GM19467 (cell line): ENCODE results near the gene STUM.
"Not testable (repeated sequence)": the region's sequence is repeated elsewhere in the genome, so short reads cannot be mapped to it uniquely, and the experiment has no call there.

Source experiments
- ATAC-seq: cut with Tn5 transposase; IDR thresholded peaks from one replicate; pipeline ENCODE4 v1.9.1; 2021; ENCODE audit warnings: mild to moderate bottlenecking, moderate library complexity; ENCODE audit not compliant: unreplicated experiment

Gene STUM

DNA sequence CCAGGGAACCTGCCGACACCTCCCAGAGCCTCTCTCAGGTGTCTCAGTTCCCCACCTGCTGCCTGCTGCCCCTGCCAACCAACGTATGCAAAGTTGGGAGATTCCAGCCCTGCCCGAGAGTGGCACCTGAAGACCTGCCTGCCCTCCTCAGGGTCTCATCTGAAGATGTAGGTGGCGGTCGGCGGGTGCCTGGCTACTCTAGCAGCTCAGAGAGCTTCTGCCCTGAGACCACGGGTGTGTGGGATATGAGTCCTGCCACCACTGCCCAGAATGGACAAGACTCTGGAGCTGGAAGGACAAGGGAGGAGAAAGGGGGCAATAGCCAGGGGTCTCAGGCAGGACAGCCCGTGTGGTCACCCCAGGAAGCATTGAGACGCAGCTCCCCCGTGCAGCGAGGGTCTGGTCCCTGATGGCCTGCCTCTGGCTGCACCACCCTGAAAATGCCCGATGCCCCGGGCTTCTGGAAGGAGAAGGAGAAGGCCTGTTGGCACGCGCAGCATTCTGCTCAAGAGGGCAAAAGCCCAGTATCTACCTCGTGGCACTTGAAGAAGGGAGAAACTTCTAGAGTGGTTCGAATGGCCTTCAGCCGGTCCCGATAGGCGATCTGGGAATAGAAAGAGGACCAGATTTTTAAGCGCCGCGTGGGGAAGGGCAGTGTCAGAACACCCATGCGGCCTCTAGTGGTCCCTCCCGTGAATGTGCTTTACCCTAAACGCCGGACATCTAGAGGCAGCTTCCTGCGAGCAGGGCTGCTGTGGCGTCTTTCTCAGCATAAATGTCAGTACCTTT is 88.8 kb downstream of the STUM start:
- no peak for ATAC-seq

GRCh38 chr1:226638001-226638601 is 89.5 kb downstream of the STUM start:
- ATAC-seq: no peak

- no peak for ATAC-seq
Measured at GRCh38 chr1:226638608-226639007, 90.0 kb downstream of the STUM start.

DNA sequence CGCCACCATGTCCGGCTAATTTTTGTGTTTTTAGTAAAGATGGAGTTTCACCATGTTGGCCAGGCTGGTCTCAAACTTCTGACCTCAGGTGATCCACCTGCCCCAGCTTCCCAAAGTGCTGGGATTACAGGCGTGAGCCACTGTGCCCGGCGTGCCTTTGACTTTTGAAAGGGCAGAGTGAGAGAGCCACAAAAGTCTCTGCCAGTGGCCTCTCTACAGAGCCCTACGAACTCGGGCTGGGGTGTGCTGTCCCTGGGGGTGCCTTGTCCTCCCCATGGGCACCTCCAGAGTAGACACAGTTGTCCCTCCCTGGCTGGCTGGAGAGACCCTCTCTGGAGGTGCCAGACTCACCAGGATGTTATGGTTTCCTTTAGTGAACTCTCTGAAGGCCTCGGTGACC is 90.6 kb downstream of the STUM start:
- not testable (repeated sequence) for ATAC-seq

GRCh38 chr1:226639631-226640061 is 91.1 kb downstream of the STUM start:
- no peak for ATAC-seq

DNA sequence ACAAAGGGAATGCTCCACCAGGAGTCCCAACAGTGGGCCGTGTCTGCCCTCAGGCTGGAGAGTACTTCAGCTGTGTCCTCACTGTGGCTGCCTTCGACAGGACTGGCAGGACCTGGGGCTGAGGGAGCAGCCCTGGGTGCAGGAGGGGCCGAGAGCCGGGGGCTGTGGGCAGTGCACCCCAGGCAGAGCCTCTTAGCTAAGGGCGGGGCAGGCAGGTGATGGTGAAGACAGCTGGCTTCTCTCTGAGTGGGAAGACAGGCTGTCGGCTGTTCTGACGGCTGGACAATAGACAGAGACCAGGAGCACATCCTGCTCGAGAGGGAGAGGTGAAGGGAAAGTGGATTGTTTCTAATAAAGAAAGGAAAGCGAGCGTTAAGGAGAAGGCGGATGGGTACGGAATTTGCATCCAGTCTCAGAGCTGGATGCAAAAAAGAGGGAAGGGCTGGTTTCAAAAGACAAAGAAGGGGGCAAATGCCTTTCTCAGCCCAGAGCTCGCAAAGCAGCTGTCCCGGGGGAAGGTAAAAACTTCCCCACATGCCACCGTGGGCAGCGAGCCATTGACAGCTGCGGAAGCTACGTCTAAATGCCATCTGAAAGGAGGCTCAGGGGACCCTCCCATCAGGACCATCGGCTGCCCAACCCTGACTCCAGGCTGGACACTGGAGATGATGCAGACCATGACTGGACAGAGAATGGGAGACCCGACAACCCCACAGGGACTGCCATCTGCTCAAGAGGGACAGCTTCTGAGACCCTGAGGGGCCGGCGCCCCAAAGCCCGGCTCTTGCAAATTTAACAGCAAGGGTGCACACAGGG is 92.0 kb downstream of the STUM start:
- no peak for ATAC-seq

DNA sequence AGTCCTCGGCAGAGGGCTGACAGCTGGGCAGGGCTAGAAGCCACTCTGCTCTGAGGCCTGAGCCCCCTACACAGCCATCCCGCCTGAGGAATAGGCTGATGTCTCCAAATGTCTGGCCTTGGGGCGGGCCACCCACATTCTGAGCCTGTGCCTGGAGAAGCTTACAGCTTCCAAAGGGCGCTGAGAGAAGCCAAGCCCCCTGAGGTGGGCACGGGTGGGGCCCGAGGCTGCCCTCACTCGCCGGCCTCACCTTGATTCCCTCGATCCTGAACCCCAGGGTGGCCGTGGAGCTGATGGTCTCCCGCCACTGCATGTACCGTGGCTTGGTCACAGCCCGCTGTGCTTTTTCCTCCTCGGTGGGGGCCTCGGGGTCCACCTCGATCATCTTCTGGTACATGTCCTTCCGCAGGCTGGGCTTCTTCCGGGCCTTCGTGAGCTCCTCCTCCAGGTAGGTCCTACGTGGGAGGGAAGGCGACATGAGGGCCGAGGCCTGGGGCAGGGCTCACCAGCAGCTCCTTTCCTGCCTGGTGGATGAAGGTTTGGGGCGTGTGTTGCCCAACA is 93.2 kb downstream of the STUM start:
- no peak for ATAC-seq

- ATAC-seq: no peak
Measured at GRCh38 chr1:226642421-226642820, 93.9 kb downstream of the STUM start.

DNA sequence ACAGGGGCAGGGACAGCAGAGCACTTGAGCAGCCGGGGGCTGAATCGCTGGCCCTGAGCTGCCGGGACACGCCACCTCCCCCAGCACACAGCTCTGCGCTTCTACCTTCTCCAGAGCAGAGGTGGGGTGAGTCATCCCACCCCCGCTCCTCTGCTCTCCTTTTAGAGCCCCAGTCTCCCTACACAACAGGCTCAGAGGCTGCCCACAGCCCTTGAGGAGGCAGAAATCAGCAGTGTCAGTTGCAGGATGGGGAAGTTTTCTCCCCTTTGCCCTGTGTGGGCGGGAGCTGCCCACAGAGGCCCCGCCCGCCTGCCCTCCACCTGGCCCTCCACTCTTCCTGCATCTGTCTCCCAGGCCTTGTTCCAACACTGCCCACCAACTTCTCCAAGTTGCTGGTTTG is 94.6 kb downstream of the STUM start:
- peak; percentile 39 for ATAC-seq

DNA sequence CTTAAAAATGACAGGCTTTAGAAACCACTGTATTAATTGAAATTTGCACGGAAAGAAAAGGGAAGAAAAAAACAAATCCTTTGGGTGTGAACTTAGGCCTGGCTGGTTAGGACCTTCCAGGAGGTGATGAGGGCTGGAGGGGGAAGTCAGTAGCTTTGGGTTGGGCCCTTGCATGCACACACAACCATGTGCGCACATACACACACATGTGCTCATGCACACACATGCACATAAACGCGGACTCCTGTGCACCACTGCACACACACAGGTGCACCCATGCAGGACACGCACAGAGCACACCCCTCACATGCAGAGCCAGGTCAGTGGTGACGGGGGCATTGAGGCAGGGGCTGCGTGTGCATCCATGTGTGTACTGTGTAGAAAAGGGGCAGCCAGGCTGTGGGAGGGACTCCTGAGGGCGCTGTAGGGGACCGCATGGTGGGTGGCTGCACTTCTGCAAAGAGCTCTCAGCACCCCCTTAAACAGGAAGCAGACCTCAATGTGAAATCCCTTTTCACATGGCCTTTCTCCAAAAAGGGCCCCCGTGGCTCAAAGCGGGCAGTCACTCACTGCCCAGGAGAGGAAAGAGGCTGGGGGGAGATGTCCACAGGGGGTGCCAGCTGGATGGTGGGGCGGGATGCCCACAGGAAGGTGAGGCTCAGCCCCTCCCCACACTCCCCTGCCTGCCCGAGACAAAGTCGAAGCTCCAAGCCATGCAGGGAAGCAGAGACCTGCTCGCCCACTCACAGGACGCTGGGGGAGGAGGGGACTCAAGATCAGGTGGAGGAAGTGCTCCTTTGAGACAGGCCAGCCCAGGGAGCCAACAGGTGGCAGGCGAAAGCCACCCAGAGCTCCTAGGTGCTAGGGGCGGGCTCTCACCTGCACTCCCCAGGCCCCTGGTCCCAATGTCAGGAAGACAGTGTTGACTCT is 95.3 kb downstream of the STUM start:
- no peak for ATAC-seq

- ATAC-seq: no peak
Measured at GRCh38 chr1:226644541-226645176, 96.1 kb downstream of the STUM start.

DNA sequence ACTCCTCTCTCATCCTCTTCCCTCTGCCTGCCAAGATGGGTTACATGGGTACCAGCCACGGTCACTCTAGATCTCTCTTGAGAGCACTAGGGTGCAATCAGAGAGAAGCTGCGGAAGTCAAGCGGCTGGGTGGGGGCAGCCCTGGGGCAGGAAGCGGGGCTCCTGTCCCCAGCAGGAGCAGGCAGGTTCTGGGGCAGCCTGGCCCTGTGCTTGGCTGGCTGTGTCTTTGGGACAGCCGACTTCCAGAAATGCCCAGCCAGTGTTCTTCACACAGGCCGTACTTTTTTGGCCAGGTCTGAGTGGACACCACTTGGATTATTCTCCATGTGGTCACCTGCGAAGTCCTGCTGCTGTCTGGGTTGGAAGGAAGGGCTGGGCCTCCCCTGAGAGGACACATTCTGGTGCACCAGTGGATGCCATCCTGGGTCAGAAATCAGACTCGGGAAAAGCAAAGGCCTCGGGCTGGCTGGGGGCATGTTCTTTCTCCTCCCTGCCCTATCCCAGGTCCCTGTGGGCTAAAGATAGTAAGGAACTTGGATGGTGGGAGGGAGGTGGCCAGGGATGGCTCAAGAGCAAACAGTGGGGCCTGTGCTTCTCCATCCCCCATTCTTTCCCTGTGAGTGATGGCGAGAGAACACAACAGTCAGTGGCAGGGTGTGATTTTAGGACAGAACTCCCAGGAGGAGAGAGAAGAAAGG is 96.9 kb downstream of the STUM start:
- no peak for ATAC-seq

DNA sequence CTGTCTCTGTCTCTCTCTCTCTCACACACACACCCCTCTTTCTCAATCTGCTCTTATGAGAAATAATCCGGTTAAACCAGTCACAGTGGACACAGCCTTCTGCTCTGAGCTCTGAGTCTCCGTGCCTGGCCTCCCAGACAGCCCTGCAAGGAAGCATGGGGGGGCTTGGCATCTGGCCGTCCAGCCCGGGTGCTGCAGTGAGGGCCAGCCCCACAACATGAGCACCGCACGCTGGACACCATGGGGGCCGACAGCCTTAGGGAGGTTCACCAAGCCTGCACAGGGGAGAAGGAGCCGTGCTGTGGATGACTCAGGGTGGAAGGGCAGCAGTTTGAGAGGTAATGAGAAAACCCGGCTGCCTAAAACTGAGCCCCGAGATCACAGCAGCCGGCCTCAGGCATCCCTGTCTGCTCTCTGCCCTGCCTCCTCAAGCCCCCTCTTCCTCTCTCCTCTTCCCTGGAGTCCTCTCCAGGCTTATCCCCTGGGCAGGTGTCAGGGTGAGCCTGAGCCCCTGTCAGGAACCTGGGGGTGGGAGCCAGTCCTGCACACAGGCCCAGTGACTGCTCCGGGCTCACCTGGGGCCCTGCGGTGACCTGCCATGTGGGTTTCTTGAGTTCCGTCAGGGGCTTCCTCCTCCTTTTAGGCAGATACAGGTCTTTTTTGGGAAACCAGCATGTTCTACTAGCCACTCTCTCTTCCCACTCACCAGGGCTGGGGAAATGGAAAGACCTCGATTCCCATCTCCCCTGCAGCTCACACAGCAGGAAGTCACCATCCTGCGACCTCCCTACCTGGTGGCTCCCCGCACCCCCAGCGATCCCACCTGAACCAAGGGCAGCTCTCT is 97.7 kb downstream of the STUM start:
- ATAC-seq: no peak

GRCh38 chr1:226646870-226647449 is 98.4 kb downstream of the STUM start:
- no peak for ATAC-seq

DNA sequence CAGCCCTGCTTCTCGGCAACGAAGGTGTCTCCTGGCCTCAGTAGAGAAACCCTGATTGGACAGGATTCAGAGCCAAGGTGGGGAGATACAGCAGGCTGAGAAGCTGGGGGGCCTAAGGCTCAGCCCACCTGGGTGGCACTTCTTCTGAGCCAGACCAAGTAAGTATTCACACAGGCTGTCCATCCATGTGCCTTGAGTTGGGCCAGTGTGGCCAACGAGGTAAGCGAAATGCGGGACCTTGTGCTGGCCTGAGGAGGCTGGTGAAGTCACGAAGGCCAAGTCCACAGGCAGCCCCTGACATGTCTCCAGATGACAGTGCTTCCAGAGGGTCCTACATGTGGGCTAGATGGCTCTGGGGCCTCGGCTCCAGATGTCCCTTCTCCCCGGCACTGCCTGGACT is 99.2 kb downstream of the STUM start:
- ATAC-seq: no peak

DNA sequence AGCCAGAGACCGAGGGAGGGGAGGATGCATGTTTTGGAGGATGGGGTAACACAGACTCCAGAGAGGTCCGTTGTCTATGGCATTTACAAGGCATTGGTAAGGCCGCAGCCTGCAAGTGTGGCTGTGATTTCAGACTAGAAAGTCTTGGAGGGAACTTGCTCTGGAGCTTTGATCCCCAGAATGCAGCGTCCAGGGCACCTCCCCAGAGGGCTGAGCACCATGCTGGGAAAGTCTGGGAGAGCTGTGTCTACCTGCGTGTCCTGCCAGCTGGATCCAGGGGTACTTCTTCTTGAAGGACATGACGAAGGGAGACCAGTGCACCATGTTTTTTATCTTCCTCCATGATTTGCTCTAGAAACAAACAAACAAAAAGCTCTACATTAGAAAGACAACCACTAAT is 99.9 kb downstream of the STUM start:
- no peak for ATAC-seq

DNA sequence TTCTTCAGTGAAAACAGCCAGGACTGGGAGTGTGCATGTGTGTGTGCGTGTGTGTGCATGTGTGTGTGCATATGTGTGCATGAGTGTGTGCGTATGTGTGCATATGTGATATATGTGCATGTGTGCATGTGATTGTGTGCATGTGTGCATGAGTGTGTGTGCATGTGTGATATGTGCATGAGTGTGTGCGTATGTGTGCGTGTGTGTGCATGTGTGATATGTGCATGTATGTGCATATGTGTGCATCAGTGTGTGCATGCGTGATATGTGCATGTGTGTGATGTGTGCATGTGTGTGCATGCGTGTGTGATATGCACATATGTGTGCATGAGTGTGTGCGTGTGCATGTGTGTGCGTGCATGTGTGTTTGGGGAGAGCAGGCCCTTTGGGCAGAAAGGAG is 100.7 kb downstream of the STUM start:
- no peak for ATAC-seq

GRCh38 chr1:226649780-226650179 is 101.2 kb downstream of the STUM start:
- ATAC-seq: no peak
